HepG2 (cell line): ENCODE measurements around the gene TBX6. TPM values are rescaled to one million over a fixed set of nuclear protein-coding genes. Genes with fewer than 3 reads are reported as not detected.

Experiments
- ATAD3A ChIP-seq: sonication (generic); formaldehyde crosslinking; IDR thresholded peaks from 2 replicates; pipeline ENCODE4 v1.4.0; 2020; ENCODE audit warnings: missing genetic modification reagents
- CTCF ChIP-seq: sonication (generic); formaldehyde crosslinking; IDR thresholded peaks from 2 replicates; pipeline ENCODE4 v1.5.0; 2020; ENCODE audit warnings: mild to moderate bottlenecking, missing genetic modification reagents, moderate library complexity
- ETV5 ChIP-seq: IDR thresholded peaks from 2 replicates; pipeline ENCODE4 v1.6.1; 2018; ENCODE audit warnings: missing biosample characterization, missing genetic modification reagents, inconsistent platforms, borderline replicate concordance
- GLMP ChIP-seq: sonication (generic); formaldehyde crosslinking; IDR thresholded peaks from 2 replicates; pipeline ENCODE4 v1.9.0; 2021; ENCODE audit warnings: missing genetic modification reagents, mild to moderate bottlenecking, borderline replicate concordance
- HIVEP1 ChIP-seq: sonication (generic); formaldehyde crosslinking; IDR thresholded peaks from 2 replicates; pipeline ENCODE4 v1.4.0; 2020; ENCODE audit warnings: mild to moderate bottlenecking, missing genetic modification reagents
- MNT ChIP-seq: fragments of 450-650 bp; IDR thresholded peaks from 2 replicates; pipeline ENCODE4 v1.6.1; 2016
- NCOA1 ChIP-seq: sonication (generic); formaldehyde crosslinking; IDR thresholded peaks from 2 replicates; pipeline ENCODE4 v1.9.0; 2021; ENCODE audit warnings: missing genetic modification reagents
- NFIB ChIP-seq: sonication (generic); formaldehyde crosslinking; IDR thresholded peaks from 2 replicates; pipeline ENCODE4 v1.9.0; 2021; ENCODE audit warnings: missing genetic modification reagents, mild to moderate bottlenecking, borderline replicate concordance
- RCOR2 ChIP-seq: IDR thresholded peaks from 2 replicates; pipeline ENCODE4 v1.6.1; 2016; ENCODE audit warnings: missing biosample characterization, missing genetic modification reagents
- SOX13 ChIP-seq, 3 experiments: fragments of 450-650 bp in 1 of 3; sonication (generic) in 1 of 3; formaldehyde crosslinking in 1 of 3; IDR thresholded peaks in 2 of 3; conservative IDR thresholded peaks in 1 of 3; 2 replicates each; pipeline versions ENCODE4 v1.5.0 to v1.6.1; 2016 to 2020; ENCODE audit warnings: antibody characterized with exemption in 1 of 3, mild to moderate bottlenecking in 1 of 3, missing compliant biosample characterization in 1 of 3, missing genetic modification reagents in 1 of 3, moderate library complexity in 1 of 3
- SYNCRIP ChIP-seq: fragments of 200-400 bp; formaldehyde crosslinking; IDR thresholded peaks from 2 replicates; pipeline ENCODE4 v1.6.1; 2018; ENCODE audit warnings: mild to moderate bottlenecking, low read depth, low read length; ENCODE audit not compliant: insufficient read depth
- TCF7 ChIP-seq: sonication (generic); IDR thresholded peaks from 2 replicates; pipeline ENCODE4 v1.6.1; 2016; ENCODE audit warnings: antibody characterized with exemption, low read depth
- ZMAT5 ChIP-seq: sonication (generic); formaldehyde crosslinking; IDR thresholded peaks from 2 replicates; pipeline ENCODE4 v1.5.0; 2020; ENCODE audit warnings: mild to moderate bottlenecking, low read depth, missing genetic modification reagents, borderline replicate concordance
- ZNF446 ChIP-seq: sonication (generic); formaldehyde crosslinking; IDR thresholded peaks from 2 replicates; pipeline ENCODE4 v1.5.0; 2020; ENCODE audit warnings: mild to moderate bottlenecking, missing genetic modification reagents
- ZNF550 ChIP-seq: sonication (generic); formaldehyde crosslinking; IDR thresholded peaks from 2 replicates; pipeline ENCODE4 v1.4.0; 2020; ENCODE audit warnings: mild to moderate bottlenecking, missing genetic modification reagents, borderline replicate concordance
- ZNF556 ChIP-seq: sonication (generic); formaldehyde crosslinking; IDR thresholded peaks from 2 replicates; pipeline ENCODE4 v1.4.0; 2020; ENCODE audit warnings: mild to moderate bottlenecking, missing genetic modification reagents, borderline replicate concordance
- ZNF607 ChIP-seq: sonication (generic); formaldehyde crosslinking; IDR thresholded peaks from 2 replicates; pipeline ENCODE4 v1.5.1; 2020; ENCODE audit warnings: missing genetic modification reagents, mild to moderate bottlenecking, borderline replicate concordance
- ZSCAN5A ChIP-seq: sonication (generic); formaldehyde crosslinking; IDR thresholded peaks from 2 replicates; pipeline ENCODE4 v1.8.0; 2022; ENCODE audit warnings: mild to moderate bottlenecking, missing genetic modification reagents, borderline replicate concordance
- polyA plus RNA-seq, 8 experiments: library from polyadenylated mRNA; depleted of rRNA in 3 of 8; stranded (reverse) in 7 of 8; unstranded in 1 of 8; fragments of >200 nt; fragmentation: Illumina TruSeq in 4 of 8; extraction: Trizol in 4 of 8; gene quantifications; 2 replicates each; pipeline versions ENCODE4 v1.2.1 to v1.2.3, GENCODE V29; 2011 to 2016; ENCODE audit warnings: low read depth in 4 of 8, missing spikeins in 1 of 8, mixed read lengths in 1 of 8; ENCODE audit not compliant: insufficient read depth in 1 of 8
- total RNA-seq, 5 experiments: library from RNA; depleted of rRNA; stranded (reverse); fragments of >200 nt; fragmentation: Illumina TruSeq; extraction: Trizol; gene quantifications; 2 replicates each; pipeline ENCODE4 v1.2.3, GENCODE V29; 2016; ENCODE audit warnings: low read depth in 1 of 5

TBX6 gene
- total and polyA plus RNA-seq, 2 of the 13 experiments (the other 11 are each of a cell fraction or from before 2014, with no cell fraction given) = 0.24 to 0.42 TPM

GRCh38 chr16:30091474-30092372 is at the start of gene TBX6 (continued):
- peak; percentile 95 for TF ChIP-seq CTCF (CRISPR knock-in tag)
- 0 out of 2 replicates have a peak, but pooled peaks have one; percentile 15 for TF ChIP-seq ZNF556 (CRISPR knock-in tag)
- TF ChIP-seq SOX13 (IDR thresholded peaks at IDR 0.05) = no peak
- TF ChIP-seq SOX13 (CRISPR knock-in tag; conservative IDR thresholded peaks at IDR 0.05 in 1 of 2, IDR thresholded peaks at IDR 0.05 in 1 of 2) = peak in 1 of 2 experiments; percentile 58; a peak in 2 of 4 replicates
- no peak for TF ChIP-seq ZNF550
- no peak for TF ChIP-seq ZMAT5 (CRISPR knock-in tag)
- peak; percentile 53; the same call in 1 of the 2 replicates for TF ChIP-seq NCOA1
- no peak for TF ChIP-seq SYNCRIP
- no peak for TF ChIP-seq RCOR2
- TF ChIP-seq ZNF446 (CRISPR knock-in tag) = 0 out of 2 replicates have a peak, but pooled peaks have one; percentile 28
- no peak for TF ChIP-seq TCF7
- peak; percentile 66; the same call in 1 of the 2 replicates for TF ChIP-seq ZNF607 (CRISPR knock-in tag)
- TF ChIP-seq ETV5 (CRISPR knock-in tag) = peak; percentile 43
- no peak for TF ChIP-seq NFIB (CRISPR knock-in tag)
- no peak for TF ChIP-seq GLMP (CRISPR knock-in tag)
- TF ChIP-seq MNT = no peak
- peak; percentile 56; the same call in 1 of the 2 replicates for TF ChIP-seq ZSCAN5A (CRISPR knock-in tag)
- TF ChIP-seq ATAD3A = no peak
- TF ChIP-seq HIVEP1 = no peak
